ENCODE data around the gene LRRC38. TPM values are rescaled to one million over a fixed set of nuclear protein-coding genes. Genes with fewer than 3 reads are reported as not detected.

The LRRC38 gene
- total RNA-seq, 1 donor from 2014 or later: not detected

- FAIRE-seq: no peak
- no peak overlapping the region for H3K27ac Mint-ChIP-seq (ENCODE audit: unreplicated experiment)
- Histone ChIP-seq H3K4me2 (ENCODE audit: low read length) (no peak overlapping the region), H4K20me1 (ENCODE audit: insufficient read depth, low read length) (no peaks in the 10 kb centered on the region), H3K36me3 (ENCODE audit: insufficient read depth, low read length) (no peaks in the 10 kb centered on the region), H2AFZ (ENCODE audit: low read depth, low read length) (no peak overlapping the region), H3K9ac (ENCODE audit: low read length) (no peak overlapping the region), H3K79me2 (ENCODE audit: insufficient read depth, low read length) (no peaks in the 10 kb centered on the region), H3K27me3 (ENCODE audit: insufficient read depth, low read length) (no peaks in the 10 kb centered on the region), H3K27ac (ENCODE audit: low read depth, low read length) (no peak overlapping the region), H3K9me3 (ENCODE audit: insufficient read depth, low read depth, low read length) (no peaks in the 10 kb centered on the region), H3K4me1 (ENCODE audit: insufficient read depth, low read length) (no peaks in the 10 kb centered on the region), H3K4me3 (ENCODE audit: insufficient read depth, low read depth, low read length) (no peak overlapping the region)
- no peak for DNase-seq (ENCODE audit: low read depth)
- H3K4me1 Mint-ChIP-seq (ENCODE audit: low read depth, unreplicated experiment): no peaks in the 10 kb centered on the region
- peaks cover 28% of the 10 kb centered on the region for H3K27me3 Mint-ChIP-seq (ENCODE audit: low read depth, unreplicated experiment)
- H3K4me3 Mint-ChIP-seq (ENCODE audit: unreplicated experiment): no peak overlapping the region
- TF ChIP-seq CTCF (IDR thresholded peaks at IDR 0.05; ENCODE audit: insufficient read depth, low read depth, low read length) (no peak), EZH2 (IDR thresholded peaks at IDR 0.05; ENCODE audit: insufficient read depth, low read length) (no peak)
- no peaks in the 10 kb centered on the region for H3K36me3 Mint-ChIP-seq (ENCODE audit: low read depth, unreplicated experiment)
- H3K9me3 Mint-ChIP-seq (ENCODE audit: unreplicated experiment): peaks cover 2% of the 10 kb centered on the region
Observed at GRCh38 chr1:13465515-13465914, 48.3 kb downstream of the LRRC38 start.

- no peaks in the 10 kb centered on the region for H3K36me3 ChIP-seq (ENCODE audit: insufficient read depth, low read length)
- no peak overlapping the region for H3K4me2 ChIP-seq (ENCODE audit: low read length)
- no peaks in the 10 kb centered on the region for H3K9me3 ChIP-seq (ENCODE audit: insufficient read depth, low read depth, low read length)
- Mint-ChIP-seq H3K4me1 (ENCODE audit: low read depth, unreplicated experiment) (no peaks in the 10 kb centered on the region), H3K4me3 (ENCODE audit: unreplicated experiment) (no peak overlapping the region), H3K27me3 (ENCODE audit: low read depth, unreplicated experiment) (peaks cover 20% of the 10 kb centered on the region), H3K27ac (ENCODE audit: unreplicated experiment) (no peak overlapping the region), H3K36me3 (ENCODE audit: low read depth, unreplicated experiment) (no peaks in the 10 kb centered on the region), H3K9me3 (ENCODE audit: unreplicated experiment) (peaks cover 4% of the 10 kb centered on the region)
- H3K79me2 ChIP-seq (ENCODE audit: insufficient read depth, low read length): no peaks in the 10 kb centered on the region
- FAIRE-seq (no peak), DNase-seq (ENCODE audit: low read depth) (no peak)
- no peaks in the 10 kb centered on the region for H3K27me3 ChIP-seq (ENCODE audit: insufficient read depth, low read length)
- no peak overlapping the region for H3K9ac ChIP-seq (ENCODE audit: low read length)
- no peak overlapping the region for H2AFZ ChIP-seq (ENCODE audit: low read depth, low read length)
- H4K20me1 ChIP-seq (ENCODE audit: insufficient read depth, low read length): no peaks in the 10 kb centered on the region
- TF ChIP-seq EZH2 (IDR thresholded peaks at IDR 0.05; ENCODE audit: insufficient read depth, low read length) (no peak), CTCF (IDR thresholded peaks at IDR 0.05; ENCODE audit: insufficient read depth, low read depth, low read length) (no peak)
- no peak overlapping the region for H3K27ac ChIP-seq (ENCODE audit: low read depth, low read length)
- H3K4me3 ChIP-seq (ENCODE audit: insufficient read depth, low read depth, low read length): no peak overlapping the region
- no peaks in the 10 kb centered on the region for H3K4me1 ChIP-seq (ENCODE audit: insufficient read depth, low read length)
Observed at GRCh38 chr1:13462682-13463081, 51.1 kb downstream of the LRRC38 start.

- Mint-ChIP-seq H3K4me3 (ENCODE audit: unreplicated experiment) (no peak overlapping the region), H3K4me1 (ENCODE audit: low read depth, unreplicated experiment) (no peaks in the 10 kb centered on the region), H3K36me3 (ENCODE audit: low read depth, unreplicated experiment) (no peaks in the 10 kb centered on the region), H3K27ac (ENCODE audit: unreplicated experiment) (no peak overlapping the region), H3K27me3 (ENCODE audit: low read depth, unreplicated experiment) (peaks cover 22% of the 10 kb centered on the region), H3K9me3 (ENCODE audit: unreplicated experiment) (peaks cover 4% of the 10 kb centered on the region)
- TF ChIP-seq CTCF (IDR thresholded peaks at IDR 0.05; ENCODE audit: insufficient read depth, low read depth, low read length): no peak
- no peak for TF ChIP-seq EZH2 (IDR thresholded peaks at IDR 0.05; ENCODE audit: insufficient read depth, low read length)
- Histone ChIP-seq H3K4me3 (ENCODE audit: insufficient read depth, low read depth, low read length) (no peak overlapping the region), H3K4me1 (ENCODE audit: insufficient read depth, low read length) (no peaks in the 10 kb centered on the region), H3K79me2 (ENCODE audit: insufficient read depth, low read length) (no peaks in the 10 kb centered on the region), H3K4me2 (ENCODE audit: low read length) (no peak overlapping the region), H3K36me3 (ENCODE audit: insufficient read depth, low read length) (no peaks in the 10 kb centered on the region), H3K9me3 (ENCODE audit: insufficient read depth, low read depth, low read length) (no peaks in the 10 kb centered on the region), H4K20me1 (ENCODE audit: insufficient read depth, low read length) (no peaks in the 10 kb centered on the region), H3K27me3 (ENCODE audit: insufficient read depth, low read length) (no peaks in the 10 kb centered on the region), H2AFZ (ENCODE audit: low read depth, low read length) (no peak overlapping the region), H3K9ac (ENCODE audit: low read length) (no peak overlapping the region), H3K27ac (ENCODE audit: low read depth, low read length) (no peak overlapping the region)
- DNase-seq (ENCODE audit: low read depth) (no peak), FAIRE-seq (no peak)
Observed at GRCh38 chr1:13461977-13462376, 51.8 kb downstream of the LRRC38 start.
